ENCODE measurements around the gene CASP2.

CASP2 gene

DNA sequence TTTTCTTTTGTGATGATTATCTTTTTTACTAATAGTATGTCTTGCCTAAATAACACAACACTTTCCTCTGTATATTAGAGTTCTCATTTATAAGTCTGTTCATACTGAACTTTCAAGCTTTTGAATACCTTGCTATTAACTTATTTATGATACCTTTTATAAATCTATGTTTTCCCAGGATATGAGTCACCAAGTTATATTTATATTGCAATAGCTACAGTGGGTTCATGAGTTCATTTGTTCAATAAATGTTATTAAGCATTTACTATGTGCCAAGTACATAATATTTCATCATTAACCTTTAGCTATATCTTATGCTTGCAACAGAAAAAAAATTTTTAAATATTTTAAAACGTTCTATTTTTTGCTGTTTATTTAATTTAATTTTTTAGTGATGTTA lies 46.1 kb downstream of the CASP2 start:
- no peak for DNase-seq (ENCODE audit: low spot score)

DNA sequence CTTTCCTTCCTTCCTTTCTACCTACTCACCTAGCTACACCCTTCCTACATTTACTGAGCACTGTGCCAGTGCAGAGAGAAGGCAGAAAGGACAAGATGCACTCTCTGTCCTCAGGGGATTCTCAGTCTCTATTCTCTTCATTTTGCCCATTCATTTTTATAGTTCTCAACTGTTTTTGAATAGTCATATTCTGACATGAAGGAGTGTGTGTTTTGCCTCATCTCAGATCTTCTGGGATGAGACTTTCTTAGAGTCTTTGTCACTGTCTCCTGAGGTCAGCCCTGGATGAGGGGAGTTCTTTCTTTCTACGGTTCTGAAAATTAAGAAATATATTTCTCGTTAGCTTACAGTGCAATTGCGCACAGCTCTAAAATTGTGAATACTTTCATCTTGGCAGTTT lies 49.1 kb downstream of the CASP2 start:
- no peak for DNase-seq (ENCODE audit: low spot score)

DNA sequence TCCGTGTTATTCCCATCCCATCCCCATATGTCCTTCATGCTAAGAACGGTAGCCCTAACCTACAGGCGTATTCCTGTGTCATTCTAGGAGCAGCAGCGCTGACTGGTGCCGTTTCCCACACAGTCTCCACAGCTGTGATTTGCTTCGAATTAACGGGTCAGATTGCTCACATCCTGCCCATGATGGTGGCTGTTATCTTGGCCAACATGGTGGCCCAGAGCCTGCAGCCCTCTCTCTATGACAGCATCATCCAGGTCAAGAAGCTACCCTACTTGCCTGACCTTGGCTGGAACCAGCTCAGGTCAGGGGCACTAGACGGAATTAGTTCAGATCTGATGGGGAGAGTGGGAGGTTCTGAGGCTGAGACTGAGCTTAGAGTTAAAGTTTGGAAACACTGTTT lies 53.7 kb downstream of the CASP2 start:
- no peak for DNase-seq (ENCODE audit: low spot score)

DNA sequence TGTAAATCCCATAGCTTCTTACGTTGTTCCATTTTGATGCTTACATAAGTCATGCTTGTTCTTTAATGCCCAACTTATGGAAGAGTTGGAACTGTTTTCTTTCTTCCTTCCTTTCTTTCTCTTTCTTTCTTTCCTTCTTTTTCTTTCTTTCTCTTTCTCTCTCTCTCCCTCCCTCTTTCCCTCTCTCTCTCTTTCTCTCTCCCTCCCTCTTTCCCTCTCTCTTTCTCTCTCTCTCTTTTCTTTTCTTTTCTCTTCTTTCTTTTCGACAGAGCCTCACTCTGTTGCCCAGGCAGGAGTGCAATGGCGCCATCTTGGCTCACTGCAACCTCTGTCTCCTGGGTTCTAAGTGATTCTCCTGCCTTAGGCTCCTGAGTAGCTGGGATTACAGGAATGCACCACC lies 55.4 kb downstream of the CASP2 start:
- no peak for DNase-seq (ENCODE audit: low spot score)

DNA sequence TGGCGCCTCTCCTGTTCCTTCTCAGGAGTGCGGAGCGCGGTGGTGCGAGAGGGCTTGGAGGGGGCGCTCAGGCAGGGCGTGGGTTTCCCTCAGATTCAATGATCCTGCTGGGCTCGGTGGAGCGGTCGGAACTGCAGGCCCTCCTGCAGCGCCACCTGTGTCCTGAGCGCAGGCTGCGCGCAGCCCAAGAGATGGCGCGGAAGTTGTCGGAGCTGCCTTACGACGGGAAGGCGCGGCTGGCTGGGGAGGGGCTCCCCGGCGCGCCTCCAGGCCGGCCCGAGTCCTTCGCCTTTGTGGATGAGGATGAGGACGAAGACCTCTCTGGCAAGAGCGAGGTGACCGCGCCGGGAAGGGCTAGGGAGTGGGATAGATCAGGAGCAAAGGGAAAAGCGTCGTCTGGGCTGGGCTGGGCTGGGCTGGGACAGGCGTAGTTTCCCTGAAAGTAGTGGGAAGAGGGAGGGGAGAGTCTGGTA lies 57.3 kb downstream of the CASP2 start:
- peak; percentile 67 for DNase-seq (ENCODE audit: low spot score)

DNA sequence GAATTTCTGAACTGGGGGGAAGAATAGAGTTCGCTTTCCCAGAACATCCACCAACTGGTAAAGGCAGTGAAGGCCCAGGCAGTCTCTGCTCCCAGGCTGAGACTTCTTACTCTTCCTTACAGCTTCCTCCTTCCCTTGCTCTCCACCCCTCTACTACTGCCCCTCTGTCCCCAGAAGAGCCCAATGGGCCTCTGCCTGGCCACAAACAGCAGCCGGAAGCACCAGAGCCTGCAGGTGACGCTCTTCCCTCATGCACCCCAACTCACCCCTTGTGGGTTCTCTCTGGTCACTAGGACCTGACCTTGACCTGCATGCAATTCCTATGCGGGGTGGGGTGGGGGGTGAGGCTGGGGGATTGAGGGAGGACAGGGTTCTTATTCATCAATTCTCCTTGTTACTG lies 57.9 kb downstream of the CASP2 start:
- no peak for DNase-seq (ENCODE audit: low spot score)

DNA sequence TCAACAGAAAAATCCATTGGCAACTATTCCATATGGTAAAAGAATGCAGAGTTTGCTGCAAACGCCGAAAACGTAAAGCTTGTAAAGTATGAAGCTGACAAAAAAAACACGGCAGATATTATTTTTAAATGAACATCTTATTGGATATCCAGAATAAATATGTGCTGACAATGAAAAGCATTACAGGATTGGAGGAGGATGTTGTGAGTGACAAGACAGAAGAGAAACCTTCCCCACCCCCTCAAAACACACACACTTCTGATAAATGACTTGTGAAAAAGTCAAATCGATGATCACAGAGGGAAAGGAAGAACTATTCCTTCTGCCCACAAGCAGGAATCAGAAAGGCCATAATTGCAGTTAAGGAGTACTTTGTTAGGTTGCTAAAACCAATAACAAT lies 59.8 kb downstream of the CASP2 start:
- DNase-seq (ENCODE audit: low spot score), result no peak

DNA sequence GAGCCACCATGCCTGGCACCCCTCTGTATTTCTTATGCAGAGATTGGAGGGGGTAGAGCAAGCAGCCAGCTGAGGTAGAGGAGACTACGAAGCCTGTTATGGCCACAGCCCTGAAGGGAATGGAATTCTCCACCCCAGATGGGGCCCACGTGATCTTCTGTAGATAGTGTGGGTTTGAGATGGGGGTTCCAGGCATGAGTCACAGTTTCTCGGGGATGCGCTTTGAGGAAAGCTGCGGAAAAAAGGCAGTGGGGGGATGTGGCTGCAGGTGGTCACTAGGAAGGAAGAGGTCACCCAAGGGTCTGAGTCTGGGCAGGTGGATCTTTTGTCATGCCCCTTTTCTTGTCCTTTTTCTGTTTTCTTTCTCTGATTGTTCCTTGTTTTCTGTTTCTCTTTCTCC lies 62.9 kb downstream of the CASP2 start:
- no peak for DNase-seq (ENCODE audit: low spot score)

DNA sequence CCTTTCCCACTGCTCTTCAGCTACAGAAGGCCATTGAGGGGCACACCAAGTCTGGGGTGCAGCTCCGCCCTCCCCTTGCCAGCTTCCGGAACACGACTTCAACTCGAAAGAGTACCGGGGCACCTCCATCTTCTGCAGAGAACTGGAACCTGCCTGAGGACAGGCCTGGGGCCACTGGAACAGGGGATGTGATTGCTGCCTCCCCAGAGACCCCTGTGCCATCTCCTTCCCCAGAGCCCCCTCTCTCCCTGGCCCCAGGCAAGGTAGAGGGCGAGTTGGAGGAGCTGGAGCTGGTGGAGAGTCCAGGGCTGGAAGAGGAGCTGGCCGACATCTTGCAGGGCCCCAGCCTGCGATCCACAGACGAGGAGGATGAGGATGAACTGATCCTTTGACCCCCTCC lies 63.4 kb downstream of the CASP2 start:
- no peak for DNase-seq (ENCODE audit: low spot score)

DNA sequence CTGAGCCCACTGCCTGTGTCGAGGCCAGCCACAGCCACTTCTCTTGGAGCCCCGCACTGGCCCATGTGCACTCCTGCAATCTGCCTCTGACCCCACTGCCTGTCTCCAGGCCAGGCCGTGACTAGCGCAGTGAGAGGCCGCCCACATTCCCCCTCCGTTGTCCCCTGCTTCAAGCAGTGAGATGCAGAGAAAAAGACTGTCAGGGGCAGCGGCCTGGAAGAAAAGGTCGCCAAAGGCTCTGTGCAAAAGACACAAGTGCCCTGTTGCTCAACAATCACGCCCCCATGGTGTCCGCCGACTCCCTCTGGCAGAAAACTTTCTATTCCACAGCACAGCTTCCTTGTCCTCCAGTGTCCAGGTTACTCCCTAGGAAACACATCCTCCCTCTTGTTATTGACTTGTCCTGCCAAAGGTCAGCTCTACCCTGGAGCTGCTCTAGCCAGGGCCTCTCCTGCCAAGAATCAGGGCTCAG lies 64.4 kb downstream of the CASP2 start:
- no peak for DNase-seq (ENCODE audit: low spot score)

DNA sequence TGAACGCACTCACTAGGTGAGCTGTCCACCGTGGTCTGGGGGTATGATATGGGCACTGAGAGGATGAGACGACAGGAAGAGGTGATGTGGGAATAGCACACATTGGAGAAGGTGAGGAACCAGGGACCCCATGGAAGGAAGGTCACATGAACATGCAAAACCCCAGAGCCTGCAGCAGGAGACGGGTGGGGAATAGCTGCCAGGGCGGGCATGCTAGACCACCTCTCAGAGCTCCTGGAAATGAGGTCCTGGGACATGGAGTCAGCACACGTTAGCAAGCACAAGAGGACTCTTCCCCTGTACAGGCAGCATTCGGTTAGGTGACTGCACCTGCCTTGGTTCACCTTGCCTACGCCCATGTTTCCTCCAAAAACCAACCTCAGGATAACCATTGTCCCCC lies 66.2 kb downstream of the CASP2 start:
- DNase-seq (ENCODE audit: low spot score), result no peak

DNA sequence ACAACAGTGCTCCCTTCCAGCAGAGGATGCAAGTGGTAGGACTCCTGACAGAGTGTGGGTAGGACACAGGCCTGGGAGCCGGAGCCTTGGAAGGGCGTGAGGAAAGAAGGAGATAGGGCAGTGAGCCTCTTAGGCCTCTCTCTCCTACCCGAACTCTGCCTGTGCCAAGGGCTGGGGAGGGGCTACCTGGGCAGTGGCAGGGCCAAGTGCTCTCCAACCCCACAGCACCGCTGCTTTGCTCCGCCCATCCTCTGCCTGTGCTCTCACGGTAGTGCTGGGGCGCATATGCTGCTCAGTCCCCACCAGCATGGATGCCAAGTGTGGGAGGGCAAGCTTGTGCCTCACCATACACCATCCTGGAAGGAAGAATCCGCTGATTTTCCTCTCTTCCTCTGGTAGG lies 66.8 kb downstream of the CASP2 start:
- no peak for DNase-seq (ENCODE audit: low spot score)

DNA sequence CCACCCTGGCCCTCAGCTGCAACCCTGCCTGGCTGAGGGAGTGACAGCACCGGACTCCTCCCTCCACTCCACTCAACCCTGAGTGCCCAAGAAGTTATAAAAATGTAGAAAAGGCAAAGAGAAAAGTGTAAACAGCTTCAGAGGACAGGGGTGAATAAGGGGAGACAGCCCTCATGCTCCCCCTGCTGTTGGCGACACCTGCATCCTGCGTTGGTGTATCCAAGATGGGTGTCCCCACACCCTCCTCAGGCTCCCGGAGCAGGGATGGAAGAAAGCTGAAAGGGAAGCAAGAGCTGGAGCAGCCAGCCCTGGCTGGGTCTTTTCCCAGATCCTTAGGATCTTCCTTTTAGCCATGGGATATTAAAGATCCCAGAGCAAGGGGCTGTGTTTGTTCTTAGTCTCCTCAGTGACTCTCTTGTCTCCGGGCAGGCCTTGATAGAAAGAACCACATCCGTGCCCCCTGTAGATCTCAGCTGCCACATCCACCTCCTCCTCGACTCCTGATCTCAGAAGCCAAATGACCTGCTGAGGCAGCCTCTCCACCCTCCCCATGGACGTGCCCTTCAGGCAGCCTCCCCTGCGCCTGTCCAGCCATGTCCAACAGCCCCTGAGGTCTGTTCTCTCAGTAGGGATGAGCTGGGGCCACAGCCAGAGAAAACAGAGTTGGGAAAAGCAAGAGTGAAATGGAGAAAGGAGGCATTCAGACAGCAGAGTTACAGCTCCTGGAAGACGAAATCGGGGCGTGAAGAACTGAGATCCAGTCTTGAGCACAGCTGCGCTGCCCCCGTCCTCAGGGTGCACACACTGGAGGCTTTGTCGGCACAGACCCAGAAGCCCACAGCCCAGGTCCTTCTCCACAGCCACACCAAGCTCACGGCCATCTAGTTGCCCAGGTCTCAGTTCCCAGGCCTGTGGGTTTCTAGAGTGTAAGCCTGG lies 67.6 kb downstream of the CASP2 start:
- DNase-seq (ENCODE audit: low spot score), result no peak

DNA sequence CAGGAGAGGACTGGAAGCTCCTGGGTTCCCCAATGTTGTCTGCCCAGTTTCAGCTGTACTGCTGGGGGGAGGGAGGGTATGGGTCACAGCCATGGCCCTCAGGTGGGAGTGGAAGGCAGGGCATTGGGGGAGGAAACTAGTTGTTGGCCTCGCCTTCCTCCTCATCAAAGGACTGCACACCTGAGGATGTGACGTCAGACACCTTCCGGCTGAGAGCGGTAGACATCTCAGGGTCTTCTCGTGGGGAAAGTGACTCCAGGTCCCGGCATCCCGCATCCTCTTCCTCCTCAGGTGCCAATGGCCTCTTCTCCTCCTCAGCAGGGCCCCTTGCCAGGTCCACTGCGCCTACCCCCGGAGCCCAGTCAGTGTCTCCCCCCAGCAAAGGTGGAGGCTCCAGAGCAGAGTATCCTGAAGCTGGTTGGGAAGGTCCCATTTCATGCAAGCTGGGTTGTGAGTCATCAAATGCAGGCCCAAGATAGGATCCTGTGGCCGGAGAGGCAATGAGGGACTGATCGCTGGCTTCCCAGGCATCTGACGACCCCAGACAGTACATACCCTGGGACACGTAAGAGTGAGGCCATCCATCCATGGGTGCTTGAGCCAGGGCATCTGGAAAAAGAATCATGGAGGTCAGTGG lies 68.4 kb downstream of the CASP2 start:
- DNase-seq (ENCODE audit: low spot score), result no peak

Measured in CD4-positive, alpha-beta T cell treated with Interleukin-2 at 100 ng/mL for 4 hours (primary cell).